ENCODE measurements around the gene HOXA3. TPM values are rescaled to one million over a fixed set of nuclear protein-coding genes. Genes with fewer than 3 reads are reported as not detected.

Gene HOXA3
- polyA plus RNA-seq, 2 of the 4 experiments (the other 2 are of a cell fraction): 3.3 to 8.7 TPM

DNA sequence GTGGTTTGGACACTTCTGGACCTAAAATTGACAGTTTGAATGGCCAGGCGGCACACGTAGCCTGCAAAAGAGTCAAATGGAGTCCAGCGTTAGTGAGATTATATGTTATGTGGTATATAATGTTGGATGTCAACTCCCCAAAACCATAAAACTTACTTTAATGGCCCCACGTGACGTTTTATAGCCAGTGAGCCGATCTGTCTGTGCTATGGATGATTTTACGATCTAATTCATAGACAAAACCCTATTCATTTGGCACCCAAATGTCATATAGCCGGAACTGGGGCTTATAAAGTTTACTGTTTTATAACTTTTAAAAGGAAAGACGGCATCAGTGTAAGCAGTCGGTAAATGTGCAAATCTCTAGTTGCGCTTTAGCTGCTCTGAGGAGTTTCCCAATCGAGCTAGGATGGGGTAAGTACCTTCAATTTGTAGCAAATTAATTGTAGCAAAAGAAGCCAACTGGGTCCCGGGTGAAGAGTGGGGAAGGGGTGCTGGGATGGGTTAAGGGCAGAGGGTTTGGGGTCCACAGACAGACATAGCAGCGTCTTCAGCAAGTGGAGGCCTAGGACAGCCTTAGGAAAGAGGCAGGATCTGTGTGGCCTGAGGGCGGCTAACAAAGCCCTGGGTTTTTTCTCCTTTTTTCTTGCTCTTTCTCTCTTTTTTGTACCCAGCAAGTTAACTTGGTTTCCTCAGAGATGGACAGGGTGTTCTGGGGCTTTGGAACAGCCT is 12.1 kb downstream of the HOXA3 start:
- FAIRE-seq (no peak), DNase-seq (ENCODE audit: low read depth in 1 of 2, low spot score in 1 of 2) (no peak), ATAC-seq (no peak)
- Histone ChIP-seq H3K4me2 (no peak overlapping the region), H3K4me1 (peaks cover 31% of the 10 kb centered on the region), H3K27ac (no peak overlapping the region), H3K4me3 (no peak overlapping the region), H3K9me3 (no peaks in the 10 kb centered on the region)
- ChIA-PET POLR2A (interaction anchor here (2.3 kb wide), 1 partner anchor 276 kb away, joined by 9 read pairs; the partner anchor contains the start of gene SKAP2), CTCF (interaction anchor here (0.7 to 11.1 kb wide), 8 partner anchors 10 to 458 kb away, joined by 3 to 160 read pairs (median 25); partner anchors contain the start of genes HOXA3, HOXA4 and HOXA9)
- TF ChIP-seq EHMT2 (IDR thresholded peaks at IDR 0.05; ENCODE audit: low read depth) (no peak), ZNF302 (CRISPR knock-in tag; IDR thresholded peaks at IDR 0.05) (no peak), RARB (CRISPR knock-in tag; IDR thresholded peaks at IDR 0.05) (no peak), MAZ (IDR thresholded peaks at IDR 0.05; ENCODE audit: borderline replicate concordance, low read depth, low read length) (no peak), CHD2 (IDR thresholded peaks at IDR 0.05; ENCODE audit: low read length, partially characterized antibody) (no peak), BHLHE40 (IDR thresholded peaks at IDR 0.05; ENCODE audit: low read depth, low read length) (no peak), CEBPB (IDR thresholded peaks at IDR 0.05) (no peak), KDM1A (IDR thresholded peaks at IDR 0.05; ENCODE audit: low read depth) (no peak), POLR2A (IDR thresholded peaks at IDR 0.05; ENCODE audit: low read length) (no peak), EP300 (IDR thresholded peaks at IDR 0.05) (no peak), TP53 (CRISPR knock-in tag; IDR thresholded peaks at IDR 0.05) (no peak), GATA3 (IDR thresholded peaks at IDR 0.05; ENCODE audit: borderline replicate concordance) (no peak), FOSL2 (IDR thresholded peaks at IDR 0.05) (no peak), FOSL2 (CRISPR knock-in tag; IDR thresholded peaks at IDR 0.05) (no peak), PHF8 (IDR thresholded peaks at IDR 0.05; ENCODE audit: borderline replicate concordance, low read depth) (no peak), RCOR1 (IDR thresholded peaks at IDR 0.05; ENCODE audit: low read depth, low read length) (no peak), MAFK (IDR thresholded peaks at IDR 0.05; ENCODE audit: partially characterized antibody) (no peak)
- TF ChIP-seq, protein P1, sequence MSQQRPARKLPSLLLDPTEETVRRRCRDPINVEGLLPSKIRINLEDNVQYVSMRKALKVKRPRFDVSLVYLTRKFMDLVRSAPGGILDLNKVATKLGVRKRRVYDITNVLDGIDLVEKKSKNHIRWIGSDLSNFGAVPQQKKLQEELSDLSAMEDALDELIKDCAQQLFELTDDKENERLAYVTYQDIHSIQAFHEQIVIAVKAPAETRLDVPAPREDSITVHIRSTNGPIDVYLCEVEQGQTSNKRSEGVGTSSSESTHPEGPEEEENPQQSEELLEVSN (IDR thresholded peaks at IDR 0.05; ENCODE audit: borderline replicate concordance, low read depth): no peak
- TF ChIP-seq, protein P2, sequence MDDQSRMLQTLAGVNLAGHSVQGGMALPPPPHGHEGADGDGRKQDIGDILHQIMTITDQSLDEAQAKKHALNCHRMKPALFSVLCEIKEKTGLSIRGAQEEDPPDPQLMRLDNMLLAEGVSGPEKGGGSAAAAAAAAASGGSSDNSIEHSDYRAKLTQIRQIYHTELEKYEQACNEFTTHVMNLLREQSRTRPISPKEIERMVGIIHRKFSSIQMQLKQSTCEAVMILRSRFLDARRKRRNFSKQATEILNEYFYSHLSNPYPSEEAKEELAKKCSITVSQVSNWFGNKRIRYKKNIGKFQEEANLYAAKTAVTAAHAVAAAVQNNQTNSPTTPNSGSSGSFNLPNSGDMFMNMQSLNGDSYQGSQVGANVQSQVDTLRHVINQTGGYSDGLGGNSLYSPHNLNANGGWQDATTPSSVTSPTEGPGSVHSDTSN (IDR thresholded peaks at IDR 0.05): no peak
- TF ChIP-seq, protein P3, sequence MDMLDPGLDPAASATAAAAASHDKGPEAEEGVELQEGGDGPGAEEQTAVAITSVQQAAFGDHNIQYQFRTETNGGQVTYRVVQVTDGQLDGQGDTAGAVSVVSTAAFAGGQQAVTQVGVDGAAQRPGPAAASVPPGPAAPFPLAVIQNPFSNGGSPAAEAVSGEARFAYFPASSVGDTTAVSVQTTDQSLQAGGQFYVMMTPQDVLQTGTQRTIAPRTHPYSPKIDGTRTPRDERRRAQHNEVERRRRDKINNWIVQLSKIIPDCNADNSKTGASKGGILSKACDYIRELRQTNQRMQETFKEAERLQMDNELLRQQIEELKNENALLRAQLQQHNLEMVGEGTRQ (IDR thresholded peaks at IDR 0.05): no peak
- WGBS (ENCODE audit: missing lambda C conversion rate): 92% methylated on average over 15 of the region's 15 CpGs

DNA sequence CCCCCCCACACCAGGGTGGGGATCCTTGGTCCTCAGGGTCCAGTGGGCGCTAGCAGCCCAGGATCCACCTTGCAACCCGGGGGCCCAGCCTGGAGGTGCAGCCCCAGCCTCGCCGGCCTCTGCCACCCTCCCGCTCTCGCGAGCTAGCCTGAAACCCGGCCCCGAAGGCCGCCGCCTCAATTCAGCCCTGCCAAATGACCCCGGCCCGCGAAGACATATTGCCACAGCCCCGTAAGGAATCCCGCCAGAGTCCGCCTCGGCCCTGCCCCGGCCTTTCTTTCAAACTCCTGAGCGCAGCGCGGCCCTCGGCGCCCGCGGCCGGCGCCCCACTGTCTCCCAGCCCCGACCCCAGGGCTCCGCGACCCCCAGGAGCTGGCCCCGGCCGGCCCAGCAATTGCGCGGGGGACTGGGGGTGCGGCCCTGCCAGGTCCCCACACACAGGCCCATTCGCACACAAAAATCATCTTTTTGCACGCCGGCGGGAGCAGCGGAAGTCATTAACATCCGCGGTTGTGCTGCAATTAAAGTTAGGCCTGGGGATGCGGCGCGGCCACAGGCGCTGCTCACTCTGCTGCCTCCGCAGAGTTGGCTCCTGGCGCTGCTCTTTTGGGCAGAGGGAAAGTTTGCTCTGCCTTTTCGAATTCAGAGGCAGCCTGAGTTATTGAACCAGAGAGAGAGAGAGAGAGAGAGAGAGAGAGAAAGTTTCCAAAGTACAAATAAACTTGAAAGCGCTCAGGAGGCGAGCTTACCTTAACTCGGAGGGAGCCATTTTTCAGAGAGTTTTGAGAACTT is 12.9 kb downstream of the HOXA3 start:
- Histone ChIP-seq H3K4me1 (peaks cover 39% of the 10 kb centered on the region), H3K9me3 (no peaks in the 10 kb centered on the region), H3K27ac (no peak overlapping the region), H3K4me2 (no peak overlapping the region), H3K4me3 (no peak overlapping the region)
- TF ChIP-seq, protein P4, sequence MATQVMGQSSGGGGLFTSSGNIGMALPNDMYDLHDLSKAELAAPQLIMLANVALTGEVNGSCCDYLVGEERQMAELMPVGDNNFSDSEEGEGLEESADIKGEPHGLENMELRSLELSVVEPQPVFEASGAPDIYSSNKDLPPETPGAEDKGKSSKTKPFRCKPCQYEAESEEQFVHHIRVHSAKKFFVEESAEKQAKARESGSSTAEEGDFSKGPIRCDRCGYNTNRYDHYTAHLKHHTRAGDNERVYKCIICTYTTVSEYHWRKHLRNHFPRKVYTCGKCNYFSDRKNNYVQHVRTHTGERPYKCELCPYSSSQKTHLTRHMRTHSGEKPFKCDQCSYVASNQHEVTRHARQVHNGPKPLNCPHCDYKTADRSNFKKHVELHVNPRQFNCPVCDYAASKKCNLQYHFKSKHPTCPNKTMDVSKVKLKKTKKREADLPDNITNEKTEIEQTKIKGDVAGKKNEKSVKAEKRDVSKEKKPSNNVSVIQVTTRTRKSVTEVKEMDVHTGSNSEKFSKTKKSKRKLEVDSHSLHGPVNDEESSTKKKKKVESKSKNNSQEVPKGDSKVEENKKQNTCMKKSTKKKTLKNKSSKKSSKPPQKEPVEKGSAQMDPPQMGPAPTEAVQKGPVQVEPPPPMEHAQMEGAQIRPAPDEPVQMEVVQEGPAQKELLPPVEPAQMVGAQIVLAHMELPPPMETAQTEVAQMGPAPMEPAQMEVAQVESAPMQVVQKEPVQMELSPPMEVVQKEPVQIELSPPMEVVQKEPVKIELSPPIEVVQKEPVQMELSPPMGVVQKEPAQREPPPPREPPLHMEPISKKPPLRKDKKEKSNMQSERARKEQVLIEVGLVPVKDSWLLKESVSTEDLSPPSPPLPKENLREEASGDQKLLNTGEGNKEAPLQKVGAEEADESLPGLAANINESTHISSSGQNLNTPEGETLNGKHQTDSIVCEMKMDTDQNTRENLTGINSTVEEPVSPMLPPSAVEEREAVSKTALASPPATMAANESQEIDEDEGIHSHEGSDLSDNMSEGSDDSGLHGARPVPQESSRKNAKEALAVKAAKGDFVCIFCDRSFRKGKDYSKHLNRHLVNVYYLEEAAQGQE (IDR thresholded peaks at IDR 0.05): no peak
- ChIA-PET CTCF (interaction anchor here (1.3 to 5.1 kb wide), 3 partner anchors 9 to 31 kb away, joined by 3 to 36 read pairs (median 6); partner anchors contain the start of genes HOXA3 and HOXA4), POLR2A (no interaction called here)
- WGBS (ENCODE audit: missing lambda C conversion rate): 97% methylated on average over 43 of the region's 53 CpGs
- ATAC-seq (no peak), DNase-seq (ENCODE audit: low read depth in 1 of 2, low spot score in 1 of 2) (no peak), FAIRE-seq (no peak)
